Stimulated activated CD8-positive, alpha-beta memory T cell treated with anti-CD3 and anti-CD28 coated beads, Interleukin-12 subunit alpha, Interleukin-12 subunit beta, amount 100 ng/mL, for 1 hour (primary cell): ENCODE results near the gene MC5R.
"Not testable (repeated sequence)": the region's sequence is repeated elsewhere in the genome, so short reads cannot be mapped to it uniquely, and the experiment has no call there.

Experiments
- DNase-seq: peaks from one replicate; pipeline ENCODE4 v3.0.0-alpha.2; 2020; ENCODE audit warnings: low read depth

Gene MC5R

DNA sequence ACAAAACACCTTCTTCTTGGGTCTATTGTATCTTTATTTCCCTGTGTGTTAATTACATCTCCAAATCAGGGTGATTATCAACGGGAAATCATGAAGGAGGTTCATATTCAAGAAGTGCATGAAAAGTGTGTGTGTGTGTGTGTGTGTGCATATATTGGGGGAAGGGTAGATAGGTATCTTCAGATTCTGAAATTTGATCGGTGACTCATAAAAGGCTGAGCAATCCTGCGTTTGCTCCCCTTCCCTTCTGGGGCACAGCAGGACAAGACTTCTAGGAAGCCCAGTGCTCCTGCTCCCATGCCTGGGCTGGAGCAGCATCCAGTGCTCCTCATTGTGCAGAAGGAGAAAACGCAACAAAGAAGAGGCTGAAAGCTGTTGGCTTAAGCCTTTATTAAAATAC lies 25.8 kb downstream of the MC5R start:
- DNase-seq: no peak

DNA sequence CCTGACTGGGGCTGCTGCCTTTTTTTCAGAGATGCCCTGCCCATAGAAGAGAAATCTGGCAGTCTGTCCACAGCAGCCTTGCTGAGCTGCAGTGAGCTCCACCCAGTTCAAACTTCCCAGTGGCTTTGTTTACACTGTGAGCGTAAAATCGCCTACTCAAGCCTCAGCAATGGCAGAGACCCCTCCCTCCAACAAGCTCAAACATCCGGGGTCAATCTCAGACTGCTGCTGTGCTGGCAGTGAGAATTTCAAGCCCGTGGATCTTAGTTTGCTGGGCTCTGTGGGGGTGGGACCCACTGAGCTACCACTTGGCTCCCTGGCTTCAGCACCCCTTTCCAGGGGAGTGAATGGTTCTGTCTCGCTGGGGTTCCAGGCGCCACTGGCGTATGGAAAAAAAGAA lies 38.9 kb downstream of the MC5R start:
- DNase-seq: not testable (repeated sequence)

DNA sequence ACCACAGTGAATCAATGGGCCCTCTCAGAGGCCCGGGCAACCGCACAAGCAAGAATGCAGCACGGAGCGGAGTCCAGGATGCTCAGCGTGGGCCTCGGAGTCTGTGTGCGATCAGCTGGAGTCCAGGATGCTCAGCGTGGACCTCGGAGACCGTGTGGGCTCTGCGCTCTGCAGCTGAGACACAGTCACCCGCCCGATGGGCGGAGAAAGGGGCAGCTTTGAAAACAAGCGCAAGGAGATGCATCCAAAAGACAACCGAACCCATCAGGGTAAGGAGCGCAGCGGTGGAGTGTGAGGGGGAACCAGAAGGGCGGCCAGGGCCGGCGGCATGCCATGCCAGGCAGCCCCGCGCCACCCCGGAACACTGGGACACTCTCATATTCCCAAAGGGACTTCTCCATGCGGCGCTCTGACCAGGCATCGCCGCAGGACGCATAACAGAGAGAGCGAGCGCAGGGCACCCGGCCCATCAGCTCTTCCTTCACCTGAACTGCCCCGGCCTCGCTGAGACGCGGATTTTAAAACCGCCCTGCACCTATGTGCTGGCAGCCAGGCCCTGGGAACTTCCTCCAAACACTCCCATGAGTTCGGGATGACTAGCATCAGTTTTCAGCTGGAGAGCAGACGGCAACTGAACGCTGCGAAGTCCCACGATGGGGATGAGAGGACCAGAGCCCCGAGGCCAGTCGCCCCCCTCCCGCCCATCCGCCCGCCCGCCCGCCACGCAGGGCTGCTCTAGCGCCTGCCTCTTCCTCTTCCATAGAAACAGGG lies 44.7 kb downstream of the MC5R start:
- no peak for DNase-seq

DNA sequence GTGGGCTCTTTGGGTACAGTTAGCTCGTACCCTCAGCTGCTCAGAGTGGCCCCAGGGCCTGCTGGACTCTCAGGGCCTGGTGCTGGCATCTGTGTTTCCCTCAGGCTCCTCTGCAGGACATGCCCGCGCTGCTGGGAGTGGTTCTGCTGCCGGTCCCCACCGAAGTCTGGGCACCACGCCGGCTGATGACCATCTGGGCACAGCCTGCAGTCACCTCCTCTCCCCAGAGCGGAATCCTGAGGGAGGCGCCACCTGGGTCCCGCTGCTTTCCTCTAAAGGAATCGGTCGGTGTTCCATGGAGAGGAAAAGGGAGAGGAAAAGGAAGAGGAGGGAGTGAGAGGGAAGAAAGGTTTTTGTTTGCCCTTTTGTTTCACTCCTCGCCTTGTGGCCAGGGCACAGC lies 47.8 kb downstream of the MC5R start:
- DNase-seq: no peak

DNA sequence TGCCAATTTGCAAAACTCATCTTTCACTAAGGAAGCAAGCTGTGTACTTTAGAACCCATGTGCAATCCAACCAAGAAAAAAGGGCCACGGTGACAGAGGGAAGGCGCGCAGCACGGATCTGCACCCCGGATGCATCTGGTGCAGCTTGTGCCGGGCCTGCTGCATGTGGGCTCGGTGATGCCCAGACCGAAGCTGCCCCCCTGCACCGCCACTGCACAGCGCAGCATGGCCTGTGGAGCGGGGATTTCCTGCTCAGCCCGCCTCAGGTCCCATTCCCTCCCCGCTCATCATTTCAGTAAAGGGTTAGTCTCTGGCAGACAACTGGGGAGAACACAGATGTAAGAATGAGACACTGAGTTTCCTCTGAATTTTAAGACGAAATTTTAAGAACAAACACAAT lies 48.4 kb downstream of the MC5R start:
- DNase-seq: no peak

DNA sequence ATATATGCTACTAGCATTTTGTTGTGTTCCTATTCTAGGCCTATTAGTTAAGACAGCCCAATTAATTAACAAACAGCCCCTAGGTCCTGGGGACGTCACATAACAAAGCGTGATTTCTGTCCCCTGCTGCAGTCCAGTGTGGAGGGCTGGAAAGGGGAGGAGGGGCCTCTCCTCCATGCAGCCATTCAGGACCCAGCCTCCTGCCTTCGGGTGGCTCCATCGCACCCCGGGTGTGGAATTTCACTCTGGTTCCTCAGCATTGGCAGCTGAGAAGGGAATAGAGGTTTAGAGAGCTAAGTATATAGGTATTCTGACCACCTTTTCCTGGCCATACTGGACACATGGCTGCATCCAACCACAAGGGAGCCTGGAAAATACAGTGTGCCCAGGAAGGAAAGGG lies 49.0 kb downstream of the MC5R start:
- no peak for DNase-seq

DNA sequence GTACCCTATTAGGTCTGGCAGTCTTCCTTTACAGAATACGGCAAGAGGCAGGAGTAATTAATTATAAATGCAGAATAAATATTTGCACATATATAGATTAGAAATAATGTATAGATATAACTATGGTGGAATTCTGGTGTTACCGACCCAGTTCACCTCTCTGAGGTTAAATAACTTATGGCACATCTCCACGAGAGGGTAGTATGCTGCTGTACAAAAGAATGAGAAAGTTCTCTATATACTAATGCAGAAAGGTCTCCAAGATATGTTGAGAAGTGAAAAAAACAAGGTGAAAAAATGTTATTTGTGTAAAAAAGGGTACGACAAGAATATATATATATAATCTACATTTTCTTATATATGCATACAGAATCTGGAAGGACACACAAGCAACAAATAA lies 50.6 kb downstream of the MC5R start:
- DNase-seq: no peak
